Measurements from ENCODE around the gene TMC5.

GRCh38 chr16:19472482-19472881, 54.8 kb downstream of the TMC5 start:
- TF ChIP-seq CTCF (conservative IDR thresholded peaks at IDR 0.05; ENCODE audit: low read depth, low read length) (no peak), EZH2 (IDR thresholded peaks at IDR 0.05; ENCODE audit: borderline replicate concordance, low read depth, low read length, poor library complexity, severe bottlenecking) (no peak)

All from A673 (cell line).